A549 (cell line): ENCODE results near the gene NFATC3.

Experiments used
- CBX8 ChIP-seq: fragments of 200-600 bp; sonication (generic); IDR thresholded peaks from 2 replicates; pipeline ENCODE4 v1.6.1; 2016
- CEBPB ChIP-seq, 2 experiments: fragments of >200 bp in 1 of 2; sonication (Bioruptor Twin) in 1 of 2; formaldehyde crosslinking in 1 of 2; IDR thresholded peaks; 2 replicates each; pipeline ENCODE4 v1.6.1; 2012 to 2016
- CTCF ChIP-seq: fragments of >200 bp; sonication (Bioruptor Twin); formaldehyde crosslinking; IDR thresholded peaks from 3 replicates; pipeline ENCODE4 v1.5.1; 2016
- HDAC2 ChIP-seq: fragments of 200-600 bp; sonication (generic); IDR thresholded peaks from 2 replicates; pipeline ENCODE4 v1.6.1; 2016
- NFE2L2 ChIP-seq: fragments of 150-350 bp; conservative IDR thresholded peaks from 2 replicates; pipeline ENCODE4 v1.6.1; 2014; ENCODE audit warnings: low read length
- PHF8 ChIP-seq: fragments of 200-600 bp; sonication (generic); IDR thresholded peaks from 2 replicates; pipeline ENCODE4 v1.6.1; 2016; ENCODE audit warnings: low read depth, mild to moderate bottlenecking, antibody characterized with exemption, moderate library complexity, borderline replicate concordance
- RAD21 ChIP-seq, 2 experiments: fragments of >200 bp in 1 of 2; sonication (Bioruptor Twin) in 1 of 2; formaldehyde crosslinking in 1 of 2; IDR thresholded peaks in 1 of 2; conservative IDR thresholded peaks in 1 of 2; 2 replicates in 1 of 2; 3 replicates in 1 of 2; pipeline ENCODE4 v1.6.1; 2012 to 2018; ENCODE audit warnings: inconsistent platforms in 1 of 2
- RCOR1 ChIP-seq: fragments of 150-350 bp; IDR thresholded peaks from 2 replicates; pipeline ENCODE4 v1.6.1; 2014; ENCODE audit warnings: antibody characterized with exemption, low read length, low read depth
- TP53 ChIP-seq: fragments of 250-450 bp; sonication (Bioruptor Pico); IDR thresholded peaks from 2 replicates; pipeline ENCODE4 v1.5.0; 2021; ENCODE audit warnings: mild to moderate bottlenecking, moderate library complexity

- TF ChIP-seq CTCF (no peak), CBX8 (no peak), PHF8 (no peak), RCOR1 (no peak), RAD21 (conservative IDR thresholded peaks at IDR 0.05 in 1 of 2, IDR thresholded peaks at IDR 0.05 in 1 of 2) (no peak), CEBPB (IDR thresholded peaks at IDR 0.05) (no peak), TP53 (CRISPR knock-in tag) (no peak), NFE2L2 (no peak), HDAC2 (no peak)
These were observed 62.3 kb downstream of the NFATC3 start for GRCh38 chr16:68147444-68147843.
